Heart right ventricle (tissue), 16 donors: ENCODE results near the gene TCP1. TPM values are rescaled to one million over a fixed set of nuclear protein-coding genes. Genes with fewer than 3 reads are reported as not detected.

Experiments used
- ATAC-seq, 8 donors: fragments of 200-7000 bp; cut with Tn5 transposase; one replicate each; pipeline ENCODE4 v1.9.1; 2020; ENCODE audit warnings: mild to moderate bottlenecking in 8 of 8, moderate library complexity in 8 of 8, moderate number of reproducible peaks in 1 of 8
- DNase-seq, 2 donors: peaks; one replicate each; pipeline ENCODE4 v3.0.0-alpha.2; 2020
- H3K27ac ChIP-seq, 10 donors: fragments of 200-600 bp; sonication (generic) in 2 of 10; one replicate each; pipeline versions ENCODE4 v1.5.0 to v1.8.0; 2020 to 2022; ENCODE audit warnings: mild to moderate bottlenecking in 3 of 10
- H3K27me3 ChIP-seq, 7 donors: fragments of 200-600 bp; one replicate each; pipeline ENCODE4 v1.8.0; 2021 to 2022; ENCODE audit warnings: mild to moderate bottlenecking in 2 of 7
- H3K36me3 ChIP-seq, 9 donors: fragments of 200-600 bp; sonication (generic) in 1 of 9; one replicate each; pipeline versions ENCODE4 v1.5.0 to v1.8.0; 2020 to 2022; ENCODE audit warnings: mild to moderate bottlenecking in 2 of 9
- H3K4me1 ChIP-seq, 9 donors: fragments of 200-600 bp; sonication (generic) in 1 of 9; one replicate each; pipeline versions ENCODE4 v1.5.0 to v1.8.0; 2020 to 2022; ENCODE audit warnings: mild to moderate bottlenecking in 4 of 9
- H3K4me3 ChIP-seq, 10 donors: fragments of 200-600 bp; sonication (generic) in 2 of 10; one replicate each; pipeline versions ENCODE4 v1.5.0 to v1.8.0; 2020 to 2022; ENCODE audit warnings: mild to moderate bottlenecking in 7 of 10, moderate library complexity in 2 of 10
- H3K9me3 ChIP-seq, 11 donors: fragments of 200-600 bp in 10 of 11; sonication (generic) in 2 of 11; one replicate each; pipeline versions ENCODE4 v1.5.0 to v1.8.0; 2013 to 2022; ENCODE audit warnings: mild to moderate bottlenecking in 2 of 11, control low read depth in 1 of 11, moderate library complexity in 1 of 11
- WGBS, 2 donors: extraction: QIAGEN DNeasy Blood & Tissue Kit; methylation state at CpG; one replicate each; pipeline ENCODE4 v1.1.7; 2013; ENCODE audit warnings: inconsistent platforms in 1 of 2; 5-methylcytosine and 5-hydroxymethylcytosine counted together
- intact Hi-C, 10 donors: fragments of 100-400 bp; cut with DNase I; formaldehyde crosslinking; loops; one replicate each; pipeline versions ENCODE4 v1.11.1 to v1.14.2; 2022
- polyA plus RNA-seq, 2 donors: library from polyadenylated mRNA; stranded (reverse); fragments of 200-250 nt; gene quantifications; one replicate each; pipeline ENCODE4 v1.2.3, GENCODE V29; 2013
- total RNA-seq, 10 donors: library from RNA; stranded (reverse); fragmentation: NEBNext Ultra II Directional in 3 of 10; extraction: Animal tissue kit (Norgen Biotek cat#: 25700) in 3 of 10; gene quantifications; one replicate each; pipeline versions ENCODE4 v1.2.1 to v1.2.4, GENCODE V29; 2021 to 2023
- TF ChIP-seq, protein P1 (sequence below), 9 donors: fragments of 200-600 bp; sonication (generic) in 2 of 9; IDR thresholded peaks; one replicate each; pipeline versions ENCODE4 v1.5.0 to v1.8.0; 2021 to 2022; ENCODE audit warnings: antibody characterized with exemption in 9 of 9, mild to moderate bottlenecking in 5 of 9, moderate library complexity in 1 of 9
- donor health status: Arrhythmogenic right ventricular cardiomyopathy.
- donor health status: ischemic (EF 13 %, LVEDD 7.1; RV severe dilation, severe dysfunction).
- donor health status: healthy with polysubstance abuse.
- donor health status: DM: no; HTN: yes; CAD: no.
- donor health status: DM: no; HTN: no; CAD: no.
- donor health status: ischemic (EF 25% LVEDD 6.9; RV normal size, moderate dysfunction).
- donor health status: ischemic (EF 25% LVEDD 5.7; RV mildly dilated, moderate dysfunction).
- donor health status: healthy.
- donor health status: DM: yes; HTN: yes; CAD: no.
- donor health status: Ischemic cardiomyopathy.
- donor health status: ischemic (EF 35%, LVEDD 5.7; RV mildly dilated, moderate dysfunction).
- donor health status: nonischemic (EF 11% LVEDD 7.7; RV severe dilation, severe dysfunction).
- donor health status: DM: yes; HTN: yes; CAD: no.
- donor health status: PGD.
- donor health status: ischemic (EF 29% LVEDD 5.4; RV normal size, mild dysfunction).
- donor health status: nonischemic (EF 23%, LVEDD 6.1; RV moderate dilation, normal function).

TCP1 gene
- total and polyA plus RNA-seq, 12 donors: 71.7 to 176 (median 139) TPM

GRCh38 chr6:159754959-159755914 lies 34.2 kb downstream of the TCP1 start:
- Histone ChIP-seq H3K27me3 (no peaks in the 10 kb centered on the region), H3K36me3 (peaks cover 0 to 88% (median 26%) of the 10 kb centered on the region in 9 donors), H3K4me3 (no peak overlapping the region), H3K4me1 (peaks cover 0 to 7% (median 0%) of the 10 kb centered on the region in 9 donors), H3K27ac (no peak overlapping the region), H3K9me3 (no peaks in the 10 kb centered on the region)
- WGBS, 2 donors: 71 to 76% methylated on average over 15 of the region's 15 CpGs
- peak in 5 of 8 donors; percentile 10 to 51 (median 44) for ATAC-seq
- DNase-seq: no peak
- TF ChIP-seq, protein P1, sequence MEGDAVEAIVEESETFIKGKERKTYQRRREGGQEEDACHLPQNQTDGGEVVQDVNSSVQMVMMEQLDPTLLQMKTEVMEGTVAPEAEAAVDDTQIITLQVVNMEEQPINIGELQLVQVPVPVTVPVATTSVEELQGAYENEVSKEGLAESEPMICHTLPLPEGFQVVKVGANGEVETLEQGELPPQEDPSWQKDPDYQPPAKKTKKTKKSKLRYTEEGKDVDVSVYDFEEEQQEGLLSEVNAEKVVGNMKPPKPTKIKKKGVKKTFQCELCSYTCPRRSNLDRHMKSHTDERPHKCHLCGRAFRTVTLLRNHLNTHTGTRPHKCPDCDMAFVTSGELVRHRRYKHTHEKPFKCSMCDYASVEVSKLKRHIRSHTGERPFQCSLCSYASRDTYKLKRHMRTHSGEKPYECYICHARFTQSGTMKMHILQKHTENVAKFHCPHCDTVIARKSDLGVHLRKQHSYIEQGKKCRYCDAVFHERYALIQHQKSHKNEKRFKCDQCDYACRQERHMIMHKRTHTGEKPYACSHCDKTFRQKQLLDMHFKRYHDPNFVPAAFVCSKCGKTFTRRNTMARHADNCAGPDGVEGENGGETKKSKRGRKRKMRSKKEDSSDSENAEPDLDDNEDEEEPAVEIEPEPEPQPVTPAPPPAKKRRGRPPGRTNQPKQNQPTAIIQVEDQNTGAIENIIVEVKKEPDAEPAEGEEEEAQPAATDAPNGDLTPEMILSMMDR (IDR thresholded peaks at IDR 0.05): no peak
- intact Hi-C loops: loop anchor here in 2 of 10 donors (5.0 to 10.0 kb wide), 2 partner anchors 32 to 60 kb away; partner anchors contain the start of genes SOD2 (in 1 of the 2) and TCP1 (in 1 of the 2)

GRCh38 chr6:159754401-159754800 lies 35.0 kb downstream of the TCP1 start:
- TF ChIP-seq, protein P1 (IDR thresholded peaks at IDR 0.05): no peak
- ATAC-seq (no peak), DNase-seq (no peak)
- H3K27ac ChIP-seq: no peak overlapping the region
- H3K4me1 ChIP-seq: no peaks in the 10 kb centered on the region
- intact Hi-C loops: loop anchor here in 2 of 10 donors (5.0 to 10.0 kb wide), 2 partner anchors 33 to 60 kb away; partner anchors contain the start of genes SOD2 (in 1 of the 2) and TCP1 (in 1 of the 2)
- H3K4me3 ChIP-seq: no peak overlapping the region
- H3K9me3 ChIP-seq: no peaks in the 10 kb centered on the region
- H3K27me3 ChIP-seq: no peaks in the 10 kb centered on the region
- 83 to 84% methylated on average over 2 of the region's 2 CpGs for WGBS, 2 donors
- peaks cover 0 to 97% (median 31%) of the 10 kb centered on the region in 9 donors for H3K36me3 ChIP-seq

GRCh38 chr6:159753081-159753872 lies 36.1 kb downstream of the TCP1 start:
- no peak for DNase-seq
- WGBS, 2 donors: 86 to 87% methylated on average over 6 of the region's 6 CpGs
- no peaks in the 10 kb centered on the region for H3K27me3 ChIP-seq

More at GRCh38 chr6:159753081-159753872, 36.1 kb downstream of the TCP1 start:
- intact Hi-C loops: loop anchor here in 2 of 10 donors (5.0 to 10.0 kb wide), 2 partner anchors 34 to 58 kb away; partner anchors contain the start of genes SOD2 (in 1 of the 2) and TCP1 (in 1 of the 2)
- H3K4me1 ChIP-seq: no peaks in the 10 kb centered on the region
- H3K9me3 ChIP-seq: no peaks in the 10 kb centered on the region
- peaks cover 0 to 100% (median 42%) of the 10 kb centered on the region in 9 donors for H3K36me3 ChIP-seq
- TF ChIP-seq, protein P1 (IDR thresholded peaks at IDR 0.05): no peak
- no peak for ATAC-seq
- H3K4me3 ChIP-seq: no peak overlapping the region
- no peak overlapping the region for H3K27ac ChIP-seq
